GM10248 (cell line): ENCODE results near the gene MTCH1.

Experiments used
- CTCF ChIA-PET: fragments of 300-600 bp; sonication (Branson Sonifier 250); formaldehyde crosslinking; extraction: SDS; loops from one replicate; lab custom pipeline; 2021; ENCODE audit warnings: antibody characterized with exemption; lab: Yijun Ruan, JAX
- POLR2A ChIA-PET: fragments of 350-650 bp; sonication (Branson Sonifier 250); formaldehyde crosslinking; extraction: SDS; loops from one replicate; lab custom pipeline; 2020; ENCODE audit warnings: antibody characterized with exemption; lab: Yijun Ruan, JAX
- DNase-seq: peaks from one replicate; pipeline ENCODE4 v3.0.0; 2012; ENCODE audit errors: extremely low spot score
- CTCF ChIP-seq: IDR thresholded peaks from 2 replicates; pipeline ENCODE4 v1.5.1; 2012; ENCODE audit warnings: mild to moderate bottlenecking, low read depth; ENCODE audit errors: extremely low read depth, missing control alignments, control extremely low read depth

Gene MTCH1

DNA sequence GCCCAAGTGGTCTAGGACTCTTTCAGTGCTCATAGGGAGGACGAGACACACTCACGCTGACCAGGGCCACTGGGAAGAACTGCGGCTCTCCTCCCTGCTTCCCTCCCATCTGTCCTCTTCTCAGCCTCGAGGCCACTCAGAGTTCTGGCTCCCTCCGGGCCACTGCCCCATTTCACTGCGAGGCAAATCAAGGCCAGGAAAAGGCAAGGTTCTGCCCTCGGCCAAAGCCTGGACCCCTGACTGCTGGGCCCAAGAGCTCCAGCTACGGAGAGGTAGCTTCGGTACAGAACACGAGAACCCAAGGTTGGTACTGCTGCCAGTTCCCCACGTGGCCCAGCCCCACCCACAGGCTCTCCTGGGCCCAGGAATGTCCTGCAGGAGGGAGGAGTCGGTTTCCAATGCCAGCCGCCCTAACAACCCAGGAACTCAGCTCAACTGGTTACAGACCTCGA, 16.7 kb downstream of the MTCH1 start:
- CTCF ChIA-PET: interaction anchor here (1.0 to 1.9 kb wide), 3 partner anchors 8 to 84 kb away, joined by 3 to 5 read pairs (median 4); partner anchors contain the start of gene C6orf89
- no peak for TF ChIP-seq CTCF
- POLR2A ChIA-PET: no interaction called here
- DNase-seq: no peak

GRCh38 chr6:36968266-36968977, 17.6 kb downstream of the MTCH1 start:
- ChIA-PET POLR2A (no interaction called here), CTCF (interaction anchor here (1.0 to 1.9 kb wide), 3 partner anchors 9 to 83 kb away, joined by 3 to 5 read pairs (median 4); partner anchors contain the start of gene C6orf89)
- DNase-seq: no peak
- no peak for TF ChIP-seq CTCF

DNA sequence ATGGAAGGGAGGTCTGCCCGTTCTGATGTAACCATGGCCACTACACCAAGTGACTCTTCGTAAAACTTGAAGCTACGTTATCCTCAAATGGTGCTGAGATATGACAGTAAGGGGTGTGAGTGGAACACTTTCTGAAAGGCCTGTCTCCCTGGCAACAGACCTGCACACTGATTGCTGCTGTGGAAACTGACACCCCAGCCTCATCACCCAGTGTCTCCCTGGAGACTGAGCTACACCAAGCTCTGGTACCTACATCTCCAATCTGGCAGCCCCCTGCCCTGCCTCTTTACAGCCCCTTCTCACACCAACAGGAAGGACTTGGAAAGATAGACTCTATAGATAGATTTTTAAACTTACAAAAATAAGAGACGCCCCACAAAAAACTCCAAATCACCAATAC, 18.2 kb downstream of the MTCH1 start:
- TF ChIP-seq CTCF: no peak
- ChIA-PET CTCF (interaction anchor here (4.0 kb wide), 1 partner anchor 12 kb away, joined by 15 read pairs; the partner anchor contains the start of gene PI16), POLR2A (no interaction called here)
- no peak for DNase-seq

GRCh38 chr6:36967301-36967700, 18.7 kb downstream of the MTCH1 start:
- no peak for DNase-seq
- CTCF ChIA-PET: interaction anchor here (2.3 to 4.0 kb wide), 3 partner anchors 10 to 13 kb away, joined by 8 to 18 read pairs (median 15); partner anchors contain the start of gene PI16
- POLR2A ChIA-PET: no interaction called here
- no peak for TF ChIP-seq CTCF

DNA sequence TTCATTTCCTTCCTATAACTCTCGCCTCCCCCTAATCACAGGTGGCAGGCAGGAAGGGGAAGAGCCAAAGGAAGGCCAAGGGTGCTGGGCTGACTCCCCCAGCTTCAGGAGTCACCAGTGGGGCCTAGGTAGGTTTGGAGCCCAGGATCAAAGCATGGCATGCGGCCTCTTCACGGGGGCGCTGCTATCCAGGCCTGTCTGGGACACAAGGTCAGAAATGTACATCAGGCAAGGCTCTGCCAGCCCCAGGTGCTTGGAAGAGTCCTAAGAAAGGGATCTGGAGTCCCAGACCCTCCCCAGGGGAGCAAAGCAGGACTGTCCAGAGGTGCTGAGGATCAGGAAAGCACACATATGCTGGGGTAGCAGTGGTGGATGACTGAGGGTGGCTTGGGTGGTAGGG, 21.1 kb downstream of the MTCH1 start:
- CTCF ChIA-PET: interaction anchor here (1.5 to 4.0 kb wide), 4 partner anchors 9 to 53 kb away, joined by 3 to 18 read pairs (median 12); partner anchors contain the start of genes MTCH1 and PI16
- DNase-seq: no peak
- POLR2A ChIA-PET: interaction anchor here (0.5 kb wide), 1 partner anchor 100 kb away, joined by 4 read pairs; no protein-coding TSS in a partner anchor

More for the DNA sequence above, 21.1 kb downstream of the MTCH1 start:
- no peak for TF ChIP-seq CTCF
